IPS-NIHi11 (cell line): ENCODE results near the gene ITFG1.
"Not testable (repeated sequence)": the region's sequence is repeated elsewhere in the genome, so short reads cannot be mapped to it uniquely, and the experiment has no call there.

Experiments
- DNase-seq: peaks from one replicate; pipeline ENCODE4 v3.0.0; 2012; ENCODE audit warnings: mixed read lengths, low spot score

ITFG1 gene

GRCh38 chr16:47324309-47324708 is 136.6 kb downstream of the ITFG1 start:
- not testable (repeated sequence) for DNase-seq

- DNase-seq: no peak
Observed at GRCh38 chr16:47323241-47323640, 137.6 kb downstream of the ITFG1 start.

DNA sequence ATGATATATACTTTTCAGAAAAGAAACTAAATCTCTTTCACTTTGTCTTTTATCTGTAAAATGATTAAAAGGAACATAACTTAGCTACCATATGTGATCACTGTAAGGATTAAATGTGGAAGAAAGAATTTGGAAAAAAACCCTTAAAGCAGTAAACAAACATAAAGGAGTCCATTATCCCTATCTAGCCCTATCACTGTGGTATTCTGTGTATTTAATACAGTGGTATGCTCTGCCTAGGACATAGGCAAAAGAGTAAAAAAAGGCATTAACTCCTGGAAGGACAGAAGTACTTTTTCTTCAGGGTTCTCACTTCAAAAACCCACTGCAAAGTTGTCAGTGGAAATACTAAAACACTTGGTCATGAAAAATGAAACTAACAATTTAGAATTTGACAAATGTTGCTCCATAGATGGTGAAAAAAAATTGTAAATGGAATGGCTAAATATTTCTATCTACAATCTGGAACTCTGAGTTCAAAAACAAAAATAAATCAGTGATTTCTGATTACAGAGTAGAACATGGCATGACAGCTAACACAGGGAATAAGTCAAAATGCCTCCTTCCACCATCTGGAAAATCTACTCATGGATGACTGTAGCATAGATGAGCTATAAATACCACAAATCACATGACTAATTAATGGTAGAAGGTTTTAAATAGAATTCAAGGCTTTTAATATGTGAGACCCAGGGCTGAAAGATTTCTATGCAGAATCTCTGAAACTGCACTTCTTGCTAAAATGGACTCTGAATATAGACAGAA is 140.1 kb downstream of the ITFG1 start:
- no peak for DNase-seq

DNA sequence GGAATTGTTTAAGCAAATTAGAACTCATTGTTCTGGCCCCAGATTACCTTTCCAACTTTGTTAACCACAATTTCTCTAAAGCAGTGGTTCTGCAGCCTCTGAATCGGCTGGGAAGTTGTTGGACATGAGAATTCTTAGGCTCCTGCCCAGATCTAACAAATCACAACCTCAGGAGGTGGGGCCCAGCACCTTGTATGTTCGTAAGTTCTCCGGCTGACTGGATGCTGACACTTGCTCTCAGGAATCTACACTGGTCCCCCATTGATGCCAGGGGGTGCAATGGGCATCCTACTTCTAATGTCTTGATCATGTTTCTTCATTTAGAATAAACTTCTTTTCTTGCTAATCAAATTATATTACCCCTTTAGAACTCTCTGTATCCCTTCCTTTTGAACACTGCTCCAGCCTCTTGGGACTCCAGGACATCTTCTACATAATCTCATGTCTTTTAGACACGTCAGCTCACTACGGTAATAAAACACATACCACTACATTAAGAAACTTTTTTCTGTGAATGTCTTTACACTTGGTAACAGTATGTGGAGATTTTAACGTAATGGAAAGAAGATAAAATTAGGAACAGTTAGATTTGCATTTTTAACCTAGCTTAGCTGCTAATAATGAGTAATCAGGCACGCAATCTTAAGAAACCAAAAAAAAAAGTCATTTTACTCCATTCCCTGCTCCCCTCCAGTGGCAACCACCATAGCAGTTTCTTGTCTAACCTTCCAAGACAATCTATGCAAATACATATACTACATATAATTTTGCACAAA is 143.2 kb downstream of the ITFG1 start:
- peak; percentile 14 for DNase-seq

DNA sequence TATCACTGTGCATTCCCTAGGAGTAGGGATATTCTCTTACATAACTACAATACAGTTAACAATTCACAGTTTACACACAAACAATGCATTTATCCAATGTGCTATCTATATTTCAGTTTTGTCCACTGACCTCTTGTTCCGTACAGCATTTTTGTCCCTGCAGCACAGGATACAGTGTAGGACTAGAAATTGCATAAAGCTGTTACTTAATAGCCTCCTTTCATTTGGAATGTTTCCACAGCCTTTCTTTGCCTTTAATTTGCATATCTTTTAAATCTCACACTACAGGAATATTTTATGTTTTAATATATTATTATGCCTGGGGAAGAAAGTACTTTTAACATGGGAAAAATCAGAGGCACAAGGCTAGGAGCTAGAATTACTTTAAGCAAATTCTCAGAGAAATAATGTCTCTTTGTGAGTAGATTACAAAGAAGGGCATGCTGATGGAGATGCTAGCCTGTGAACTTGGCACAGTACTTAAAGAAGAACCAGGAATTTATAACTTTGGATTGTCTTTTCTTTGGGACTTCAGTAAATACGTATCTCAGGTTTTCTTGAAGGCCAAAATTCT is 144.3 kb downstream of the ITFG1 start:
- no peak for DNase-seq

GRCh38 chr16:47311738-47312505 is 148.9 kb downstream of the ITFG1 start:
- DNase-seq: peak; percentile 44

DNA sequence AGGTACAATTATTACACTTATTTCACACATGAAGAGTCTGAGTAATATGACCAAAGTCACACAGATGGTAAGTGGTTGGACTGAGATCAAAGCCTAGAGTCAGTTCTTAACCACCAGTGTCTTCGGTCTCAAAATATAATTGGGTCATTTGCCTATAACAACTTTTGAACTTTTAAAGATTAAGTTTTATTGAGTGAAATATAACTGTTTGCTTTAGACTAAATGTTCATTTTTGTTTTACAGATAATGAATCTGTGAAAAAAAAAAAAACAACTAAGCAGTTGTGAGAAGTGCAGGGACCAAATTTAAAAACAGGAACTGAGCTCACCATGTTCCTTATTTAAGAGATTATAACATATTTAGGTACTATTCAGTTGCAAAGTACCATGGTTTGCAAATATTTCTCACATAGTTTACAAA is 150.1 kb downstream of the ITFG1 start:
- DNase-seq: no peak

DNA sequence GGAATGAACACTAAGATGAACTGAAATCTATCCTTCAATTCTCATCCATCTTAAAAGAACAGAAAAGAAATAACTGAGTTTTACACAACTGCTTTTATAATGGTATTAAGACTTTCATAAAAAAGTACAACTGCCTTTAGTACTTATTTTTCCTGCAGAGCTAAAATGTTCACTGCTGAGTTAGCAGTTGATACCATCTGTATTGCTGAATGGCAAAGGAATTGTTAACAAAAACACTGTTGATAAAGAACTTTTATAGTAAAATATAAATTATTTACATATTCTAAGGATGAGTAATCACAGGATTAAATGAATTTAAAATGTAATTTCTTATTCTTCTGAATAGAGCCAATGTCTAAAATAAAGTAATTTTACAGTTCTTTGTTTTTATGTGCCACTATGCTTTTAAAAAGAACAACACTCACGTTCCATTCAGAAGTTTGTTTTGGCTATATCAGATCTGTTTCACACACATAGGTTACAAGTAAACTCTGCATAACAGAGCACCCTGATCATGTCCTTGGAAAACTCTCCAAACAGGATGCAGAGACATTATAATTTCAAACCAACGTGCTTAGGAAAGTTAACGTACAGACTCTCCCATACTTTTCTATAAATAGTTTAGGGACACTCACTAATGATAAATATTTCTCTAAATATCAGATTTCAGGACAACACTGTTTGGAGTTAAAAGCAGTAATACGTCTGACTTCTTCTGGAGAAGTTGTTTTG is 151.1 kb downstream of the ITFG1 start:
- no peak for DNase-seq

DNA sequence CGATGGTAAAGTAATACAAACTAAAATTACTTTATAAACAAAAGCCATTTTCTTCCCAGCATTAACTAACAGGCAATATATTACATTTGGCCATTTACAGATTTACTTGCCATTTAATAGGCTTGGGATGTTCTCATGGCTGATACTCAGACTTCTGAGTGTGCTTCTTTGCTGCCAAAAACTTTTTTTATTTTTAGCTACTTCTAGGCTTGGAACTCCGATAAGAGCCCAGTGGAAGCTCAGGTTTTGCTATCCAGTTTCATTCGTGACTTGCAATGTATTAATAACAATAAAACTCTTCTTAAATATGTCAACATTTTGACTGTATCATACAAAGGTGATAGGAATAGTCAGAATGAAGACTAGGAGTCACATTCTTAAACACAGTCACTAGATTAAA is 152.3 kb downstream of the ITFG1 start:
- DNase-seq: no peak

DNA sequence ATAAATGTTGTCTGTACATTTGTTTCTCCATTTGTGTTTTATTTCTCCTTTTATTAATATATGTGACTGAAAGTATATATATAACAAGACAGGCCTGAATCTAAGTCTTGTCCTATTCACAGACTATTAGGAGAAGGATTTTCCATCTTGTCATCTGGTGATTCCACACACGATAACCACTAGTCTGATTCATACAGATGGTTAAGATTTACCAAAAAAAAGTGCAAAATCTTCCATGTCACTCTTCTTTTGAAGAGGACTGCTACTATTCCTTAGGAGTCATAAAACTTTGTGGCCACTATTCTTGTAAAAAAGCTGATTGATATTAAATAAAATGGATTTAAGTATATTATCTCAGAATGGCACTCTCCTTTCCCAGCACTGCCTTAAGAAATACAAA is 156.3 kb downstream of the ITFG1 start:
- no peak for DNase-seq

GRCh38 chr16:47299587-47299986 is 161.3 kb downstream of the ITFG1 start:
- DNase-seq: no peak

GRCh38 chr16:47284999-47285398 is 175.9 kb downstream of the ITFG1 start:
- no peak for DNase-seq

- no peak for DNase-seq
Observed at GRCh38 chr16:47278306-47278970, 182.4 kb downstream of the ITFG1 start.

DNA sequence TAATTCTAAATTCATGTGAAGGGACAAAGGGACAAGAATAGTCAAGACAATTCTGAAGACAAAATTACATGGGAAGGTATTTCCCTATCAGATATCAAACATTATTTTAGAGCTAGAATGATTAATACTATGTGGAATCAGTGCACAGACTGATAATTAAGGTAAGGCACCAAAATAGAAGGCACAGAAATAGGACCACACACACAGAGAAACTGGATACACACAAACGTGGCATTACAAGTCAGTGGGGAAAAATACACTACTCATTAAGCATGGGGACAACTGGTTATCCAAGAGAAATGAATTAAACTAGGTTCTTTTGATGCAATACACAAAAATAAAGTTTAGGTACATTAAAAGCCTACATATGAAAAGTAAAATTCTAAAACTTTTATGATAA is 184.3 kb downstream of the ITFG1 start:
- DNase-seq: no peak

- no peak for DNase-seq
Observed at GRCh38 chr16:47262938-47263337, 197.9 kb downstream of the ITFG1 start.

DNA sequence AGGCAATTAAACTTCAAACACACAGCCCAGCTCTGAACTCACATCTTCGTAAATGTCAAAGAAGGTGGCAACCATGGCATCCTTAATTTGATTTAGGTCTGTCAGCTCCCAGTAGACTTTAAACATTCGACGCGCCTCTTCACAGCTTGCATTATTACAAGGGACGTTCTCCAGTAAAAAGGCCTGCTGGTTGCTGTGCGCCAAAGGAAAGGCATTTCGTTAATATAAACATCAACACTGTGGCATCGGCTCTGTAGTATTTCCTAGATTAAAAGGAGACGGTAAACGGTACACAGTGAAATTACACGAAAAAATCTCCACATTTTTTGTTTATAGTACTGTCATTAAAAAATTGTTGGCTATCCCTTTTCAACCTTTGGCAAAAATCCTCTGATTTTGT is 200.4 kb downstream of the ITFG1 start:
- no peak for DNase-seq

DNA sequence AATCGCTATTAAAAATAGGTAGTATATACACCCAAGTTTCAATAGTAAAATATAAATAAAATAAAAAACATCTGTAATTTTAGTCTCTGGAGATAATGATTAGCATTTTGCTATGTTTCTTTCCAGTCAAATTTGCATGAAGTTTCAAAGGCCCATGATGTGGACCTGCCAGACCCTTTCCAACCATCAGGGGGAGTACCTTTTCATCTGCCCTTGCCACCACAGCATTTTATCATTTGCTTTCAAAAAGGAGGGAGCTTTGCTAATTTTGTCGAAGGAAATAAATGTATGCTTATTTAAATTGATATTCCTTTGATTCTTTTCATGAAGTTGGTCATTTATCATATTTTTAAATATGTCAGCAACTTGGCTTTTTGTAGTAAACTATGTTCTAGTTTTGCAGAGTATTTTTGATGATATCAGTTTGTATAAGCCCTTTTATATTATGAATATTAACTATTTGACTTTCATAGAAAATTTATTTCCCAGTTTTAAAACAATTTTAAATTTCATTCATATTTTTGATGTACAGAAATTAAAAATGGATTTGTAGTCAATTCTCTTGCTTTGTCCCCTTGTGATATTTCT is 201.9 kb downstream of the ITFG1 start:
- DNase-seq: peak; percentile 52

DNA sequence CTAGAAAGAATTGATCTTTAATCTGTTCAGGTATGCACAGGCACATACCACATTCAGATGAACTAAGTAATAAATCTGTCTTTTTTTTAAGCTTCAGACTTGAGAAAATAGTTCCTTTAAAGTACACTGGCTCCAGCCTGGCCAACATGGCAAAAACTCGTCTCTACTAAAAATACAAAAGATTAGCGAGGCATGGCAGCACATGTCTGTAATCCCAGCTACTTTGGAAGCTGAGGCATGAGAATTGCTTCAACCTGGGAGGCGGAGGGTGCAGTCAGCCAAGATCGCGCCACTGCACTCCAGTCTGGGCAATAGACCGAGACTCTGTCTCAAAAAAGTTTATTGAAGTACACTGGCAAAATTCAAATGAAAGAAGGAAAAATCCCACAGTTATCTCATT is 206.1 kb downstream of the ITFG1 start:
- no peak for DNase-seq

DNA sequence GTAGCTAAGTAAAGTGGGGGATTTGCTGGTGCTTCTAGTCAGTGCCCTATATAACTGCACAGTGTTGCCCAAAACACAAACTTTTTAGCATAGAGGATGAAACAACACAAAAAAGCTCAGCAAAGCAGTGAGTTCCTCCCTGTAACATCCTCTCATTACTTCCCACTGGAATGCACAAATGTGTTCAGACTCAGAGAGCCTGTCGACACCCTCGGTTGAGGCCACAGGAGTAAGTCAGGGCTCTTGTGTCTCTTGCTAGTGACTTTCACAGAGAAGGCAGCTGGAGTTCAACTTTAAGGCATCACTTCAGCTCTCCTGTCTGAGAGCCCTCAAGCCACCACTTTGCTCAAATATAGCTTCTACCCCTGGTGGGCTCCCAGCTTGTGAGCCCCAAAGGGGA is 209.9 kb downstream of the ITFG1 start:
- DNase-seq: no peak

- no peak for DNase-seq
Observed at GRCh38 chr16:47247690-47248089, 213.2 kb downstream of the ITFG1 start.

DNA sequence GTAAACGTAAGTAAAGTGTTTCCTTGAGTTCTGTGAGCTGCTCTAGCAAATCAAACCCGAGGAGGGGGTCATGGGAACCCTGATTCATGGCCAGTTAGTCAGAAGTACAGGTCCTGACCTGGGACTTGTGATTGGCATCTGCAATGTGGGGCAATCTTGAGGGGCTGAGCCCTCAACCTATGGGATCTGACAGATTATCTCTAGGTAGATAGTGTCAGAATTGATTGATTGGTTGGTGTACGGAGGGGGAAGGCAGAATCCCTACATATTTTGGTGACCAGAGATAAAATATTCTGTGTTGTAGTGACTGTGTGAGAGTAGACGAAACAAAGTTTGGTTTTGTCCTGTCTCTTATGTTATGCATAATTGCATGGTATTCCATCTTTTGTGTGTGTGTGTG is 216.7 kb downstream of the ITFG1 start:
- DNase-seq: no peak
